GM20431 (cell line): ENCODE data around the gene RPL32.
"Not testable (repeated sequence)": the region's sequence is repeated elsewhere in the genome, so short reads cannot be mapped to it uniquely, and the experiment has no call there.

Experiments used
- in situ Hi-C: fragments of 300-500 bp; cut with MseI, MboI; formaldehyde crosslinking; loops from one replicate; pipeline ENCODE4 v1.15.0; 2020; ENCODE audit warnings: low sequenced_read_pairs; ENCODE audit not compliant: unreplicated experiment

Gene RPL32

DNA sequence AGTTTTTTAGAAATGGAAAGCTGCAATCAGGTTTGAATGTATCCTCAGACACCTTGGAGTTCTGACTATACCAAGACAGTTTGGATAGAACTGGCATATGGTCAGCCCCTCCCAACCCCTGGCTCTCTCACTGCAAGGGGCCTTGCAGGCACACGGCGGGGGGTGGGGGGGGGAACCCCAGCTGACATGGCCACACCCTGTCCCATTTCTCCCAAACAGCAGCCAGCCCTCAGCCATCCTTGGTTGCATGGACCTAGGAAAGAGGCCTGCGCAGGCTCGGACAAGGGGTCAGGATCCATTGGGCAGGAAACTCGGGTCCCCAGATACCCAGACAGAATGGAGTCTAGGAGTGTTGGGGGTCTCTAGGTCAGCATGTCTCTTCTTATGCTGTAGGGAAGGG lies 30.4 kb downstream of the RPL32 start:
- in situ Hi-C loops = no loop called here

DNA sequence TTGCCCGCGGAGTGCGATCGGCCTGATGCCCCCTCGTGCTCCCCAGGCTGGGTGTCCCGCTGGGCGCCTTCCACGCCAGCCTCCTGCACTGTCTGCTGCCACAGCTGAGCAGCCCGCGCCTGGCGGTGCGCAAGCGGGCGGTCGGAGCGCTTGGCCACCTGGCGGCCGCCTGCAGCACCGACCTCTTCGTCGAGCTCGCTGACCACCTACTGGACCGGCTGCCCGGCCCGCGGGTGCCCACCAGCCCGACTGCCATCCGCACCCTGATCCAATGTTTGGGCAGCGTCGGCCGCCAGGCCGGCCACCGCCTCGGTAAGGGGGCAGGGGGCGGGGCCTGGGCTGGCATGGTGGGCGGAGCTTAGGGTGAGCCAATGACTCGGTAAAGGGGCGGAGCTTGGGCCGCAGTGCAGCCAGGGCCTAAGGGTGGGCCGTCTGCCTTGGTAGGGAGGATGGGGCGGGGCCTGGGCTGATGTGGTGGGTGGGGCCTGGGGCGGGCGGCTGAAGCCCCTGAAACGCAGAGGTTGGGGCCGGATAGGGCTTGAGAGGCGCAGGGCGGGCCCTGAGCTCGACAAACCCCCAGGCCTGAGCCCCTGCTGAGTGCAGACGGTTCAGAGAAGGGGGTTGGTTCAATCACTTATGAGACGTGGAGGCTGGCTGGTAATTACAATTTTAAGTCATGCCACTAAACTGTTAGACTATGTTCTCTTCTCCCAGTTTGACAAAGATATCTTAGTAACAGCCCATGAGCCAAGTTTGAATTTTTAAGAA lies 31.2 kb downstream of the RPL32 start:
- in situ Hi-C loops = no loop called here

GRCh38 chr3:12809435-12809834 lies 31.9 kb downstream of the RPL32 start:
- in situ Hi-C loops = no loop called here

DNA sequence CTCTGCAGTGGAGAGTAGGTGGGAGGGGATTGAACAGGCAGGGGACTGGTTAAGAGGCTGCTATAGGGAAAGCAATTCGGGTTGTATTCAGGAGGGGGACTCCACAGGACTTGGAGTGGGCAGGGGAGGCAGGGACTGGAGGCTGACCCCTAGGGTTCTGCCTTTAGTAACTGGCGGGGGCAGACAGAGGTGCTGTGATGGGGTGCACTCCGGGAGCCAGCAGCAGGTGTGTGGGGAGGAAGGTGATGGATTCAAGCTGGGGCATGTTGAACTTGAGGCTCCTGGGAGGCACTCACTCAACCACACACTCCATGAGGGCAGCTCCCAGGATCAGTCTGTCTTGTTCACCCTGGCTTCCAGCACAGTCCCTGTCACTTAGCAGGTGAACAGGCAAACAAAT lies 32.4 kb downstream of the RPL32 start:
- in situ Hi-C loops = no loop called here

DNA sequence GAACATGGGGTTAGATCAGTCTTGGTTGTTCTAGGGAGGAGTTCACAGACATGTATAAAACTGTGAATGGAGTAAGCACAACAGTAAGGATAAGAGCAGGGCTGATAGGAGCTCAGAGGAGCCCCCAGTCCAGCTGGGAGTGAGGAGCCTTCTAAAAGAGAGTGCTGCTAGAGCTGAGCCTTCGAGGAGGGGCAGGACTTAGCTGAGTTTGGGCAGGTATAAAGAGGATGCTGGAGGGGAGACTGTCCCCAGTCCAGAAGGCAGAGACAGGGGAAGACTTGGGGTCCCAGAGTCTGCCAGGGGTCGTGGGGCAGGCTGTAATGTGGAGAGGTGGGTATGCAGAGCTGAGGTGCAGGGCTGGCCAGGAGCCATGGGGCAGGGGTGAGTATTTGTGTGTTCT lies 32.8 kb downstream of the RPL32 start:
- in situ Hi-C loops = no loop called here

DNA sequence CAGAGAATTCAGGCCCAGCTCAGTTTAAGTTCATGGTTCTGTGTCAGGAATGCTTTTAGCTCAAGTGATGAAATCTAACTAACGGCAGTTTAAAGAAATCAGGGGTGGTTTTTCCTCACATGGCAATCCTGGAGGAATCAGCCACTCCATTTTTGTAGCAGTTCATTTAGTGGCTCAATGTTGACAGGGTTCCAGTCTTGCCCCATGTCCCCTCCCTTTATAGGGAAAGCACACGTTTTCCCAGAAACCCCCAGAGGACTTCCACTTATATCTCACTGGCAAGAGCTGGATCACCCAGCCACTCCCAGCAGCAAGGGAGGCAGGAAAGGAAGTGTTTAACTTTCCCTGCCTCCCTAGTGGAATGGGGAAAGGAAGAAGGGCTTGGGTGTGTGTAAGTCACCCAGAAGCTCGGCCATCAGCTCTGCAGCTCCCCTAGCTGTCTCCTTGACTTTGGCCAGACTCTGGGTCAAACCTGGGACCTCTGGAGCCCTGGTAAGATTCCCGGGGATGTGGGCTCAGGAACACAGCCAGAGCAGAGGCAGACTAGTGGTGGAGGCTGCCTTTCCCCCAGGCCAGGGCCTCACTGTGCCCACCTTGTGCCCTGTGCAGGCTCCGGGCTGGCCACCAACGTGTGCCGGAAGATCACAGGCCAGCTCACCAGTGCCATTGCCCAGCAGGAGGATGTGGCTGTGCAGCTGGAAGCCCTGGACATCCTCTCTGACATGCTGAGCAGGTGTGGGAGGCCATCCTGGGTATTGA lies 33.6 kb downstream of the RPL32 start:
- in situ Hi-C loops = no loop called here

DNA sequence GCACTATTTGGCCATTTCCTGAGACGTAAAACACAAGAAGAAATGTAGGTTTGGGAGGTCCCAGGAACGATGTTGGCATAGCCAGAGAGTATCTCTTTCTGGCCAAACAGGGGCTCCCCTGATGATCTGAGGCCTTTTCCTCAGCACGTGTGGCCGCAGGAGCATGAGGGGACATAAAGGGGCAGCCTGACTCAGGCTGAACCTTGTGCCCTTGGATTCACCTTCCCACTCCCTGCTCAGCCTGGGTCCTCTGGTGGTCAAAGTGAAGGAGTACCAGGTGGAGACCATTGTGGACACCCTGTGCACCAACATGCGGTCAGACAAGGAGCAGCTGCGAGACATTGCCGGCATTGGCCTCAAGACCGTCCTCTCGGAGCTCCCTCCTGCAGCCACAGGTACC lies 34.3 kb downstream of the RPL32 start:
- in situ Hi-C loops = no loop called here

DNA sequence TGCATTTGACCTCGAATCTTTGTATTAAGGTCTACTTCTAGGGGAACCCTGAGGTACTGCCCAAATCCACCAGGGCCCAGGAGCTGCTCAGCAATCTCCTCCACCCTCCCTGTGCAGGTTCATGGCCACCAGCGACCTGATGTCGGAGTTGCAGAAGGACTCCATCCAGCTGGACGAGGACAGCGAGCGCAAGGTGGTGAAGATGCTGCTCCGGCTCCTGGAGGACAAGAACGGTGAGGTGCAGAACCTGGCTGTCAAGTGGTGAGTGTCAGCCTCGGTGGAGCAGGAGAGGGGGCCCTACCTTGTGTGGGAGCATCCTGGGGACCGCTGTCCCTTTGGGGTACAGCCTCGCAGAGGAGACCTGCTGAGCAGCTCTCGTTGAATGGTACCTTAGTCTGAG lies 38.0 kb downstream of the RPL32 start:
- in situ Hi-C loops = no loop called here

DNA sequence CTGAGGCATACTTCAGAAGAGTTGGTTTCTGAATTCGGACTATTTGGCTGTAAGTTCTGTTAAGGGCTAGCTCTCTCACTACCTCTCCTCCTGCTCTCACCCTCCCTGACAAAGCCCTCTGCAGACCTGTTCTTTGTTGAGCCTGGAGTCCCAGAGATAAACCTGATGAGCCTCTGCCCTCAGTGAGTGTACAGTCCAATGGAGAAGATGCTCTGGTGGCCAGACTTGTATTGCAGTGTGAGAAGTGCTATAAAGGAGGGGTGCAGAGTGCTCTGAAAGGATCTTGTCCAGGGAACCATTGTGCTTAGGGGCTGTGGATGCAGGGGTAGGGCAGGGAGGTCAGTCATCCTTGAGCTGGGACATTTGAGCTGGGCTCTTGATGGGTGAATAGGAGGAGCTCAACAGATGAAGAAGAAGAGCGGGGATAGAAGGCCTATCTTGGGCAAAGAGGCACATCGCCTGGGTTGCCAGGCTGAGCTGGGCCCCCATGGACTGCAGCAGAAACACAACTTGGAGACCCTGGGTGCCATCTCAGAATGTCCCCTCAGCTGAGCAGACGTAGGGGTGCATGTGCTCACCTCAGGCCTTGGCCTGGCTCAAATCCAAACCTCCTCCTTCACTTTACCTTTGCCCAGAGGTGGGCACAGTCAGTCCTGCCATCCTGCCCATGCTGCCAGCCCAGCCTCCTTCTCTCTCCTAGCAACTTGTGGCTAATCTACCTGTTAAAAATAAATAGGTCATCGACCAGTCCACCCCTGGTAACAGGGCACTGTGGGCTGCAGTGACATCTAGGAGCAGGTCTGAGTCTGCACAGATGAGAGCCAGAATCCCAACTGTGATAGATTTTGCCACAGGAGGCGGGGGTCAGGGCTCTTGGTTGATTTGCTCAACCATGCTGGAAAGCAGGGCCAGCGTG lies 41.6 kb downstream of the RPL32 start:
- in situ Hi-C loops = no loop called here

DNA sequence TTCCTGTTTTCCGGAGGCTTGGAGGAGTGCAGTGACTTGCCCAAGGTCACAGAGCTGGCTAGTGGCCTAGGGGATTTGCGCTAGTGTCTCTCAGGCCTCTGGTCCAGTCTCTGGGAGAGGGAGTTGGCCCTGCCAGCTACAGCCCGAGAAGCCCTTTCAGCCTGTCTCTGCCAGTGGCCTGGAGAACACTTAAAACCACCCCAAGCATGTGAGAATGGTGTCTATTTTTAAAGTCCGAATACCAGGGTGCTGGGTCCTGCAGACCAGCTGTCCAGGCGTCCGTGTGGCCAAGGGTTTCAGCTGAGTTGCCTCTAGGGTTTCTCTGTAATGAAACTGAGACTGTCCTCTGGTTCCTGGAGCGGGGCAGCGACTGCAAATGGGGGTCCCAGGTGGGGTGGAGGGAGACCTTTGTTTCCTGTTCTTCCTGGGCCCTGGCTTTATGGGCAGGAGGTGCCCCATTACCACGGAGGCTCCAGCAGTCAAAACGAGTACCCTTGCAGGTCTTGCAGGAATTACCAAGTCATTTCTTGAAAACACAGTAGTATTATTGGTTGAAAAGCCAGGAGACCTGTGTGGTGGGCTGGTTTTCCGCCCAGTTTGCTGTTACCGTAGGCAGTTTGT lies 42.7 kb downstream of the RPL32 start:
- in situ Hi-C loops = no loop called here

DNA sequence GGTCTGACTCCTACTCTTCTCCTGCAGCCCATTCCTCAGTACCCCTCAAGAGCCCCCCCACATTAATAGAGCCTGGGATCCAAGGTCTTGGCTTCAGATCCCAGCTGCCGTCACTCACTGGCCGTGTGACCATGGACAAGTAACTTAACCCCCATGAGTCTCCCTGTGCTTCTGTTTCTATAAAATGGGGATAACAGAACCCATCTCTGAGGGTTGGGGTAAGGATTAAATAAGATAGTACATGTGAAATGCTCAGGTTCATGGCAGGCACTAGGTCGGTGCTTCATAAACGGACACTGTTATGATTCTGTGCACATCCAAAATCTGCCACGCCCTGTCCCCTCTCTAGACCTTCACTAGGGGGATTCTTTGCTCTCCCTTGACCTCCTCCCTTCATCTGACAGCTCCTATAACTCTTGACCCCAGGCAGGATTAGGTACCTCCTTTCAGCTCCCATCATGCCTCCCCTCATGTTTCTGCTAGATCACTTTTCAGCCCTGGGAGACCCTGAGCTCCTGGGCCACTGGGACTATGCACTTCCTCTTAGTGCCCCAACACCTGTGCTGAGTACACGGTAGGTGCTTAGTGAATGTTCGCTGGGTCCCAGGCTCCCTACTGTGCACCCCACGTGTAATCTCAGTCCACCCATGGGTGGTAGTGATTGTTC lies 43.3 kb downstream of the RPL32 start:
- in situ Hi-C loops = no loop called here

DNA sequence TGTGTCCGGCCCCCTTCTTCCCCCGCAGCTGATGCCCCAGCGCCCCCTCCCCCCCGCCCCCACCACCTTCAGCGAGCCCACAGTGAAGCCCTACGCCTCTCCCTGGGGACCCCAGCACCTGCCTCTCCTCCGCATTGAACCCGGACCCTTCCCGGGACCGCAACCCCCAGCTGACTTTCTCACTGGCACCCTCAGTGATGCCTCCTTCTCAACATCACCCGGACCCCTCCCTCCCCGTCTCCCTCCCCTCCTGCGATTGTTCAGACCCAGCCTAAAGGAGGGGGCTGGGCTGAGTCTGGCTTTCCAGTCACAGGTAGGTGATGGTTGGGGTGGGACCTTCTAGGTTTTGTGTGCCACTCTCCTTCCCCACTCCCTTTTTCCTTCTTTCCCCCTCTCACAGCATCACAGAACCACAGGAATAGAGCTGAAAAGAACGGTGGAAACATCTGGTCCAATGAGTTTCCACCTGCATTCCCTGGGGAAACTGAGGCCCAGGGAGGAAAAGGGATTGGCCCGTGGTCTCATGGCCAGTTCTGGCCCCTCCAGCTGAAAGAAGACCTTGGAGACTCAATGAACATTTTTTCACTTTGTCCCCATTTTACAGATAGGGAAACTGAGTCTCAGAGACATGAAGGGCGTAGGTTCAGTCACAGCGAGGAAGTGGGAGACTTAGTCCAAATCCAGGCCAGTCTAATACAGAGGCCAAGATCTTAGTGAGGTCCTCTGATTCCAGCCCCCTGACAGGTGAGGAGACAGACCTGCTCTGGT lies 44.1 kb downstream of the RPL32 start:
- in situ Hi-C loops = no loop called here

DNA sequence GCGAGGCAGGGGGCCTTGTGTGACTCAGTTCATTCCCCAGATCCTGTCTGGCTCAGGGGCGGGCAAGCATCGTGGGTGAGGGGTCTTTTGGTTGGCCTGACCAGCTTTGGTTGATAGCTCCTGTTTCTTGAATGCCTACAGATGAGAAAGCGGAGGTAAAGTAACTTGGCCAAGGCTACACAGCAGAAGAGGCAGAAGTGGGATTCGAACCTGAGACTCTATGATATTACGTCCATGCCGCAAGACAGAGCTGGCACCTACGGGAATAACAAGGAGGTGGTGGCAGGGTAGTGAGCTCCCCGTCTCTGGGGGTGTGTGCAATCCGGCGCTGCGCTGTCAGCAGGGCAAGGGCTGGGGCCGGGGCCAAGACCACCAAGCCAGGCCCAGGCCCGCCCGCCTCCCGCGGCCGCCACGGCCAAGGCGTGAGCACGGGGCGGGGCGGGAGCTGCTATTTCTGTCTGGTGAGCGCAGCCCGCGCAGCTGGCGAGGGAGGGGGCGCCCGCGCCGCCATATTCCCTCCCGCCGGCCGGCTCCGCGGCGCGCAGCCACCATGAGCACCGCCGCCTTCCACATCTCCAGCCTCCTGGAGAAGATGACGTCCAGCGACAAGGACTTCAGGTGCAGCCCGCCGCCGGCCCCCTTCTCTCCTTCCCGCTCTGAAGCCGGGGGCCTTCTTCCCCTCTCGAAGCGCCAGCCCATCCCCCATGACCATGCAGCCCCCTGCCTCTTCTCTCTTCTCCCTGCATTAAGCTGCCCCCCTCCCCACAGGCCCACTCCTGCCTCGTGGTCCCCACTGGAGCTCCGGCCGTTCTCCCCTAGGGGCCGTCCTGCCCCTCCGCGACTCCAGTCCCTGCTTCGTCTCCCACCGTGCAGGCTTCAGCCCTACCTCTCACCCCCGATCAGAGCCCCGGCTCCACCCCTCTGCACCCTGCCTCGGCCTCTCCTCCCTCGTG lies 44.9 kb downstream of the RPL32 start, which contains the start of gene CAND2:
TSS of gene CAND2 (plus strand) at position 510 of the 953 bp plus-strand sequence. CDS start at position 551, 41 bp downstream.
- in situ Hi-C loops = no loop called here

GRCh38 chr3:12793701-12794100 lies 47.7 kb downstream of the RPL32 start:
- in situ Hi-C loops = no loop called here

GRCh38 chr3:12791430-12791829 lies 49.9 kb downstream of the RPL32 start:
- in situ Hi-C loops = no loop called here

GRCh38 chr3:12787967-12788690 lies 53.2 kb downstream of the RPL32 start:
- in situ Hi-C loops = not testable (repeated sequence)

- in situ Hi-C loops = not testable (repeated sequence)
These were observed 54.0 kb downstream of the RPL32 start for GRCh38 chr3:12787346-12787745.
